ENCODE results near the gene MEGF8. TPM values are rescaled to one million over a fixed set of nuclear protein-coding genes. Genes with fewer than 3 reads are reported as not detected.

The MEGF8 gene
- polyA plus RNA-seq, 1 donor = 30.3 TPM

GRCh38 chr19:42386974-42387707 is 61.7 kb downstream of the MEGF8 start:
- DNase-seq (ENCODE audit: low read depth) = no peak

DNA sequence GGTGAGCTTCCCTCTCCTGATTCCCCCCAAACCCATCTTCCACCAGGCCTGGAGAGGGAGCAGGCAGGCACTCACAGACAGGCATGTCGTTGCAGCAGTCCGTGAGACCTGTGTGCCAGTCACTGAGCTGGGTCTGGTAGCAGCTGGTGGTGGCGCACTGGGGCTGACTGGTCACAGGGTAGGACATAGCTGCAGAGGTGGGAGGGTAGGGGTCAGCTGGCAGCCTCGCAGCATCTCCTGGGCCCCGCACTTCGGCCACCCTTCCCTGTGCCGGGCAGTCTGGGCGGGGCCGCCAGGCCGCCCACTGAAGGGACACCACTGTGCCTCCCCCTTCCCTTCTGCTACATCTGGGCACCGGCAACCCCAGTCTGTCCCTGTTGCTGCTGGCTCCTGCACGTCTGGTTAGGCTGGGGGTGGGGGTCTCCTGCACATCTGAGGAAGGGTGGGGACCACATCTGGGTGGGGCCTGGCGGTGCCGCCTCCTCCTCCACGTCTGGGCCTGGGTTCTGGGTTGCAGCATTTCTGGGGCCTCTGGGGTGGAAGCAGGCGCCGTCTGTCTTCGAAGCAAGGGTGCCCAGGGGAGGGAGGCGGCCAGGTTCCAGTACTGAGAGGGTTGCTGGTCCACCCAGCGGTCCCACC is 63.5 kb downstream of the MEGF8 start:
- no peak for DNase-seq (ENCODE audit: low read depth)

DNA sequence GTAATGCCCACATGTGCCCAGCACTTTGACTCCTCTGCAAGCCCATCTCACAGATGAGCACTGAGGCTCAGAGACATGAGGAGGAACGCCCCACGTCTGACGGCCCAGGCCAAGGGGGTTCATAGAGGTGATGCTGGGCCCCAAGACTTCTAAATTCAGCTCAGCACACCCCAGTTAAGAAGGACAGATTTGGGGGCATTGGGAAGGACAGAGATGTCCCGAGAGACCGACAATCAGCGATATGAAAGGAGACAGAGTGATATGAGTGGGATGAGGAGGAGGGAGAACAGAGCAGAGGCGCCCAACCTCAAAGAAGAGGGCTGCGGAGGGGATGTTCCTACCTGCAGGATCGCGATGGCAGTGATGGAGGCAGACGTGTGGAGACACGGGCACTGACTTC is 64.5 kb downstream of the MEGF8 start, which contains the start of gene CNFN:
TSS of gene CNFN (minus strand) at position 399 of the 400 bp plus-strand sequence. CDS start 1,260 bp downstream, outside the sequence.
- no peak for DNase-seq (ENCODE audit: low read depth)

GRCh38 chr19:42392165-42392564 is 66.7 kb downstream of the MEGF8 start:
- no peak for DNase-seq (ENCODE audit: low read depth)

- no peak for DNase-seq (ENCODE audit: low read depth)
Observed at GRCh38 chr19:42394751-42395150, 69.3 kb downstream of the MEGF8 start.

GRCh38 chr19:42396381-42397262 is 71.2 kb downstream of the MEGF8 start:
- peak; percentile 97 for DNase-seq (ENCODE audit: low read depth)

DNA sequence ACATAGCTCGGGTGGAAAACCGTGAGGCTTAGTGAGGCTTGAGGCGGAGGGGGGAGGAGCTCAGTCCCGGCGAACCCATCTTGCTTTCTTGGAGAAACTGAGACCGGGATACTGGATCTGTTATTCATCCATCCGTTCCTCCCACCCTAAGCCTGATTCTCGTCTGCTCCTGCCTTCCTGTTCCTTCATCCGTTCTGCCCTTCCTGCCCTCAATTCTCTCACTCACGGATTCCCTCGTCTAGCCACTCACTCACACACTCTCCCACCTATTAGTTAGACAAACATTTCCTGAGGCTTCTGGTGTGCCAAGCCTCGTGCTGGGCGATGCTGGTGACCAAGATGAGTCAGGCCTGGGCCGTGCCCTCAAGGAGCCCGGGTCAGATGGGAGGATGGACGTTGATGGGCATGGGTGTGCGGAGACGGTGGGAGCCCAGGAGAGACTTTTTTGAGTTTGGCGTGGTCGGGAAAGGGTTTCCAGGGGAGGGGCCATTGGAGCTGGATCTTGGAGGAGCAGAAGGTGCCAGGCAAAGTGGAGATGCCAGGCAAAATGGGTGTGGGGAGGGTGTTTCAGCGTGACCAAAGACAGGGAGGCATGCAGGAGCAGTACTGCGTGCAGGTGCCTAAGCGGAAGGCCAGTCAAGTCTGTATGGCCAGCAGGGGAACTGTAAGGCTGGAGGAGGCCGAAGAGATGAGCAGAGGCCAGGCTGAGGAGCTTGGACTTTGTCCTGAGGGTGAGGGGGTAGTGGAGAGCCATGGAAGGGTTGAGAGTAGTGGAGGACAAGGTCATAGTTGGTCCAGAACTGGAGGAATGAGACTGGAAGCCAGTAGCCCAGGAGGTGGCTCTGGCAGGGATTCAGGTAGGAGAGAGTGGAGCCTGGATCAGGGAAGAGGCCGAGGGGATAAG is 72.1 kb downstream of the MEGF8 start:
- DNase-seq (ENCODE audit: low read depth) = no peak

DNA sequence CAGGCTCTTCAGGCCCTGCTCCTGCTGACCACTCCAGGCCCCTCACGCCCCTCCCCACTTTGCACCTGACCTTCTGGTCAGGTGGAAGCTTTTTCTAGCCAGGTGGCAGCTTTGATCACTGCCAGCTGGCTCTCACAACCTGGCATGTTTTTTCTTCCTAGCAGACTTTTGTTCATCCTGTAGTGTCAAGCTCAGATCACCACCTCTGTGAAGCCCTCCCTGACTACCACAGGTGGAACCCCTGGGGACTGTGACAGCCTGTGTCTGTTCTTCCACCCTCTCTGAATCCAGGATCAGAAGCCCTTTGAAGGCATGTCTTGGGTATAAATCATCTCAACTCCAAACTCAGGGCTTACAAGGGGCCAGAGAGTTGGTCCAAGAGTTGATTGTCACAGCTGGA is 75.0 kb downstream of the MEGF8 start:
- DNase-seq (ENCODE audit: low read depth) = no peak

DNA sequence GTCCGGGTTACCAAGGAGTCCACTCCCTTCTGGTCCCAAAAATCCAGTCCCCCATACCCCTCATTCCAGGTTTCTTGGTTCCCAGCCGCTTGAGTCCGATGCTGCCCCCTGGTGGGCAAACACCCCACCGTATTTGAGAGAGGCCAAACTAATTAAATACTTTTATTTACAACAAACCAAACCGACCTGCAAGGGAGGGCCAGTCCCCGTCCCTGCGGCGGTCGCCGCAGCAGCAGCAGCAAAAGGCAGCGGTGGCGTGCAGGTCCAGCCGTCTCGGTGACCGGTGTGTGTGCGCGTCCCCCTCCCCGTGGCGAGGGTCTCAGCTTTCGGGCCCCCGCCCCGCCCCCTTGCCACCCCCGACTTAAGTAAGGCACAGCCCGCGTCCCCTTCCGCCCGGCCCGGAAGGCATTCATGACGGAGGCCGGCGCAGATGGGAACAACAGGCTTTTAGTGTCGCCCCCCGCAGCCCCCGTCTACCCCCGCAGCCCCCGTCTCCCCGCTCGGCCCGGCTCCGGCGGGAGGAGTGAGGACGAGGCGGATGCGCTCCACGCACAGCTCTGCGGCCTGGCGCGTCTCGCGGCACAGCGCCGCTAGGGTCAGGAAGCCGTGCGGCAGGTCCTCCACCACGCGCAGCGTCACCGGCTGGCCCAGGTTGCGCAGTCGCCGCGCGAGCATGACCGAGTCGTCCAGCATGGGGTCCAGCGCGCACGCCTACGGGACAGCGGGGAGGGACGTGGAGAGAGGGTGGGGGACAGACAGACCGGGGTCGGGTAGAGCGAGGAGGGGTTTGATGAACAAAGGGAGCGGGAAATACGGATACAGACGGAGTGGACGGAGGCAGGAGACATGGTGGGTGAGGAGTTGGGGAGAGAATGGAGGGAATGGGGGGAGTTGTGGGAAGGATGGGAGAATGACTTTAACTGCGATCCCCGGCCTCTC is 76.2 kb downstream of the MEGF8 start:
- DNase-seq (ENCODE audit: low read depth) = no peak

- no peak for DNase-seq (ENCODE audit: low read depth)
Observed at GRCh38 chr19:42402376-42403116, 77.1 kb downstream of the MEGF8 start.

DNA sequence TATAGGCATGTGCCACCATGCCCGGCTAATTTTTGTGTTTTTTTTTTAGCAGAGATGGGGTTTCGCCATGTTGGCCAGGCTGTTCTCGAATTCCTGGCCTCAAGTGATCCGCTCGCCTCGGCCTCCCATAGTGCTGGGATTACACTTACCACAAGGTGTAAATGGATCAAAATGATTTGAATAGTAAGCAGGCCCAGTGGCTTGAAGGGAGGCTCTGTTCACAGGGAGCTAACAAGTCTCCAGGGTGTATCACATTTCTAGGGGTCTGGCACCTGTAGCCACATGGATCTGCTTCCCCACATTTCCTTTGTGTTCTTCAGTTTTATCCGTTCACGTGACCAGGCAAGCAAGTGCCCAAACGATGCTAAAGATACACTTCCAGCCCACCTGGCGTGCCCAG is 78.2 kb downstream of the MEGF8 start:
- no peak for DNase-seq (ENCODE audit: low read depth)

GRCh38 chr19:42406111-42406510 is 80.7 kb downstream of the MEGF8 start:
- no peak for DNase-seq (ENCODE audit: low read depth)

DNA sequence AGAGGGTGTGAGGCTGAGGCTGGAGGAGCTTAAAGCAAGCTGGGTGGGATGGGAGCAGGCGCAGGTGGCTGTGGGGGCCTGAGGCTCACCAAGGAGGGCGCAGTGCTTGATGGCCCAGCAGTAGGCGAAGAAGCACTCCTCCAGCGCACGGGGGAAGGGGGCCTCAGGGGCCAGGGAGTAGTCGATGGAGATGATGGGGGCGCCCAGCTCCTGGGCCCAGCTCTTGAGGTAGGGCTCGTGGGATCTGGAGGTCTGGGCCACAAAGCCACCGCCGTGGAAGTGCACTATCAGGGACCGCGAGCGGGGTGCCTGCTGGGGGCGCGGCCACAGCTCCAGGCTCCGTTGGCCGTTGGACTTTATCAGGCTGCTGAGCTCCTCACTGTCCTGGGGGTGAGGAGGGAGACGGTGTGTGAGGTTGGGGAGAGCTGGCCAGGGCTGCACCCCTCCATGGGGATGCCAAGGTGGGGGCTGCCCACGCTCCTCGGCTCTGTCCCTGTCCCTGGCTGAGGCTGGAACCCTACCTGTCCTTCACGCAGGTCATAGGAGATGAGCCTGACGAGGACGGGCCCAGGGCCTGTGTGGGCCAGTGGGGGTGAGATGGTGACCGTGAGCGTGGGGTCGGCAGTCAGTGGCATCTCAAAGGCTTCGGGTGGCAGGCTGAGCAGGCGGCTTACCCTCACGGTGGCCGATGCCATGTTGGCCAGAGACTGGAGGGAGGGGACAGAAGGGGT is 81.8 kb downstream of the MEGF8 start:
- no peak for DNase-seq (ENCODE audit: low read depth)

- no peak for DNase-seq (ENCODE audit: low read depth)
Observed at GRCh38 chr19:42407816-42408175, 82.4 kb downstream of the MEGF8 start.

- DNase-seq (ENCODE audit: low read depth) = no peak
Observed at GRCh38 chr19:42409477-42409876, 84.0 kb downstream of the MEGF8 start.

- no peak for DNase-seq (ENCODE audit: low read depth)
Observed at GRCh38 chr19:42410371-42410770, 84.9 kb downstream of the MEGF8 start.

GRCh38 chr19:42411581-42412178 is 86.2 kb downstream of the MEGF8 start:
- DNase-seq (ENCODE audit: low read depth) = no peak

DNA sequence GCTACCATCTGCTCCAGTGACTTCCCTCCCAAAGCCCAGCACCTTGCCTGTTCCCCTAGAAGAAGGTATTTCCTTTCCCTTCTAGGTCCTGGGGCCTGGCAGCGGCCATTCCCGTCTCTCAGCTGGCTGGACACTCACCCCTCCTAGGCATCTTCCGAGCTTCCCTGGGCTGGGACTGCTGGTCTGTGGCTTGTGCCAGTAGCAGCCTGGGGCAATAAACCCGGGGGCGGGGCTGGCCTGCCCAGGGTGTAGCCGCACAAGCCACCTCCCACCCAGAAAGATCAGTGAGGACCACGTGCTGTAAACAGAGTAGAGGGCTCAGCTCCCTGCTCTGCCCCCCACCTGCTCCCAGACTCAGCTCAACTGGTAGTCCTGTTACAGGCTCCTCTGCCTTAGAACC is 86.8 kb downstream of the MEGF8 start:
- DNase-seq (ENCODE audit: low read depth) = no peak

All from forelimb muscle (tissue), 1 donor.